GM21360 (cell line): ENCODE measurements around the gene TNXB.
"Not testable (repeated sequence)": the region's sequence is repeated elsewhere in the genome, so short reads cannot be mapped to it uniquely, and the experiment has no call there.

Experiments used
- ATAC-seq: cut with Tn5 transposase; IDR thresholded peaks from one replicate; pipeline ENCODE4 v1.9.1; 2021; ENCODE audit warnings: mild to moderate bottlenecking, moderate library complexity; ENCODE audit not compliant: unreplicated experiment

The TNXB gene

DNA sequence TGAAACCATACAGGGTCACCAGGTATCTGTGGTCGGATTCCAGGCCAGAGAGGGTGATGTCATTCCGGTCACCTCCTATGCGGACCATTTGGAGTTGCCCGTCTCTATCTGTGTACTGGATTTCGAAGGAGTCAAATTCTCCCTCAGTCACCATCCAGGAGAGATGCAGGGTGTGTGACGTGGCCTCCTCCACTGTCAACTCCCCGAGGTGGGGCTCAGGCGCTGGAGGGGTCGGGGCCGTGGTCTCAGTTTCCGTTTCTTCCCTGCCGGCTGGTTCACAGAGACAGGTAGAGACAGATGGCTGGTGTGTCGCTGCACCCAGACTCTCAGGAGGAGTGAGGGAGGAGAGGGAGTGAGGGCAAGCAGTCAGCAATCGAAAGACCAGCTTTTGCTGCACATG, 40.3 kb downstream of the TNXB start:
- no peak for ATAC-seq

DNA sequence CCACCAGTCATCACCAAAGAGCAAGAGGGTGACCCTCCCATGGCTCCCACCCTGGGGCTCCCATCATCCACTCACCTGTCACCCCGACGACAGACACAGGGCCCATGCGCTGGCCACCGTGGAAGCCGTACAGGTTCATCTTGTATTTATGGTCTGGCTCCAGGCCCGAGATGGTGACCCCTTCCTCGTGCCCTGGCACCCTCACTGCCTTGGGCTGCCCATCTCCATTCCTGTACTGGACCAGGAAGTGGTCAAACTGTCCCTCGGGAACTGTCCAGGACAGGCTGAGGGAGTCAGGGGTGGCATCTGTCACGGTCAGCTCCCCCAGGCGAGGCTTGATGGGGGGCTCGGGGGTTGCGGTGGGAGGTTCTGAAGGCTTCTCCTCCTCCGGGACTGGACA, 40.8 kb downstream of the TNXB start:
- not testable (repeated sequence) for ATAC-seq

DNA sequence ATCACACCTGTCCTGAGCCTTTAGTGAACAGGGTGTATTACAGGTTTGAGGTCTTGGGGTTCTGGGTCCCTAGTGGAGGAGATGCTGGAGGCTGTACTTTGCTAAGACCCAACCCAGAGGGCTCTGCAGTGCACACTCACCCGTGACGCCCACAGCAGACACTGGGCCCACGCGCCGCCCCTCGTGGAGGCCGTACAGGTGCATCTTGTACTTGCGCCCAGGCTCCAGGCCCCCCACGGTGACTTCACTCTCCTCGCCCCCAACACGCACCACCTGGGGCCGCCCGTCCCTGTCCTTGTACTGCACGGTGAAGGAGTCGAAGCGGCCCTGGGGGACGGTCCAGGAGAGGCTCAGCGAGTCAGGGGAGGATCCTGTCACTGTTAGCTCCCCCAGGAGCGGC, 41.6 kb downstream of the TNXB start:
- ATAC-seq: not testable (repeated sequence)

DNA sequence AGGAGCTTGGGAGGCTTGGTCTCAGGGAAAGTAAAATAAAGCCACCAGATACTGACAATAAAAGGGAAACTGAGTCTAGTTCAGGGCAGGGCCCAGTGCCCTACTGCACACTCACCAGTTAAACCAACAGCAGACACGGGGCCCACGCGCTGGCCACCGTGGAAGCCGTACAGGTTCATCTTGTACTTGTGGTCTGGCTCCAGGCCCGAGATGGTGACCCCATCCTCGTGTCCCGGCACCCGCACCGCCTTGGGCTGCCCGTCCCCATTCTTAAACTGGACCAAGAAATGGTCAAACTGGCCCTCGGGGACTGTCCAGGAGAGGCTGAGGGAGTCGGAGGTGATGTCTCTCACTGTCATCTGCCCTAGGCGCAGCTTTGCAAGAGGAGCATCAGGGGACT, 44.4 kb downstream of the TNXB start:
- ATAC-seq: no peak

DNA sequence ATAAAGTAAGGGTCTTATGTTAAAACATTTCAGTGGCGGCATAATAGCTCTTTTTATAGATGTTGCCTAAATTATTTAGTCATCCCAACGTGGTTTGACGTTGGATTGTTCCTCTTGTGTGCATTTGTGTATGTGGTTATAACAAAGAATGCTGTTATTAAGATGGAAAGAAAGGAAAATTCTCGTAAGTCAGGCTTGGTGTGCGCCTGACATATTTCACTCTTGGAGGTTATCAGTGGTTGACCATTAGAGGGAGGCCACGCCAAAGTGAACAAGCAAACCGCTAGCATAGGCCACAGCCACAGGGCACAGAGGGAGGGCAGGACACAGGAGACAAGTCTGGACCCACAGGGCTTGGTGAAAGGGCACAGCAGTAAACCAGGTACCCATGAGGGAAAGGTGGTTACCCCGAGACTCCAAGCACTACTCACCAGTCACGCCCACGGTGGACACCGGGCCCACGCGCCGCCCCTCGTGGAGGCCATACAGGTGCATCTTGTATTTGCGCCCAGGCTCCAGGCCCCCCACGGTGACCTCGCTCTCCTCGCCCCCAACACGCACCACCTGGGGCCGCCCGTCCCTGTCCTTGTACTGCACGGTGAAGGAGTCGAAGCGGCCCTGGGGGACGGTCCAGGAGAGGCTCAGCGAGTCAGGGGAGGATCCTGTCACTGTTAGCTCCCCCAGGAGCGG, 48.0 kb downstream of the TNXB start:
- no peak for ATAC-seq

DNA sequence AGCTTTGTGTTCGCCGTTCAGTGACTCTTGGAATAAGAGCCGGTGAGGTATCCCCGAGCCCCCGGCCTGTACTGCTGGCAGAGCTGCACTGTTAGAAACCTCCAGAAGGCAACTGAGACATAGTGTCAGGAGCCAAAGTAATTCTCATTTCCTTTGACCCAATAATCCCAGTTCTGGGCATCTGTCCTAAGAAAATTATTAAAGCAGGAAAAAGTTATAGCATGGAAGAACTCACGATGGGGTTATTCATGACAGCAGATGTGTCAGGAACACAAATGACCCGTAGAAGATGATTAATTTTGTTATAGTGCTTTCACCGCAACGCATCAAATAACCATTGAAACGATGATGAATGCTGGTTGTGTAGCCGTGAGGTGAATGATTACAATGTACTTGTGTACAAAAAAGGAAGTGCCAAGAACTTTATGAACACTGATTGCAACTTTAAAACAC, 50.6 kb downstream of the TNXB start:
- no peak for ATAC-seq

DNA sequence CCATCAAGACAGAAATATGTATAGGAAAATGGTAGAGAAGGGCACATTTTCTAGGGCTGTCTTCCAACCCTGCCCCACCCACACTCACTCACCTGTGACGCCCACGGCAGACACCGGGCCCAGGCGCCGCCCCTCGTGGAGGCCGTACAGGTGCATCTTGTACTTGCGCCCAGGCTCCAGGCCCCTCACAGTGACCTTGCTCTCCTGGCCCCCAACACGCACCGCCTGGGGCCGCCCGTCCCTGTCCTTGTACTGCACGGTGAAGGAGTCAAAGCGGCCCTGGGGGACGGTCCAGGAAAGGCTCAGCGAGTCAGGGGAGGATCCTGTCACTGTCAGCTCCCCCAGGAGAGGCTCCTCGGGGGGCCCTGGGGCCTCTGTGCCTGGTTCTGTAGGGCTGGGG, 51.2 kb downstream of the TNXB start:
- no peak for ATAC-seq

DNA sequence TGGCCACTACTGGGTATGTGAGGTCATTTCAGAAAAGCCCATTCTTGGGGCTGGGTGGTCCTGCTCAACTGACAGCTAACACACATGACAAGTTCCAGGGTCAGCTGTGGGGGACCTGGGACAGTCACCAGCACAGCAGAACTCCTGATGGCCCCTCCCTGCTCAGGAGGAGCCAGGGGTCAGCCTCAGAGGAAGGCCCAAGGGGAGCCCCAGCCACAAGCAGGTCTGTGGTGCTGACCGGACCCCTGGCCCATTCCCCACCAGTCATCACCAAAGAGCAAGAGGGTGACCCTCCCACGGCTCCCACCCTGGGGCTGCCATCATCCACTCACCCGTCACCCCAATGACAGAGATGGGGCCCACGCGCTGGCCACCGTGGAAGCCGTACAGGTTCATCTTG, 52.9 kb downstream of the TNXB start:
- no peak for ATAC-seq

DNA sequence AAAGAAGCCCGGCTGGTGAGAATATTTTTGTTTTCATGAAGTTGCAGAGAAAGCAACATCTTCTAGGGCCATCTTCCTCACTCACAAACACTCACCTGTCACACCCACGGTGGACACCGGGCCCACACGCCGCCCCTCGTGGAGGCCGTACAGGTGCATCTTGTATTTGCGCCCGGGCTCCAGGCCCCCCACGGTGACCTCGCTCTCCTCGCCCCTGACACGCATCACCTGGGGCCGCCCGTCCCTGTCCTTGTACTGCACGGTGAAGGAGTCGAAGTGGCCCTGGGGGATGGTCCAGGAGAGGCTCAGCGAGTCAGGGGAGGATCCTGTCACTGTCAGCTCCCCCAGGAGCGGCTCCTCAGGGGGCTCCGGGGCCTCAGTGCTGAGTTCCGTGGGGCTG, 53.4 kb downstream of the TNXB start:
- not testable (repeated sequence) for ATAC-seq

DNA sequence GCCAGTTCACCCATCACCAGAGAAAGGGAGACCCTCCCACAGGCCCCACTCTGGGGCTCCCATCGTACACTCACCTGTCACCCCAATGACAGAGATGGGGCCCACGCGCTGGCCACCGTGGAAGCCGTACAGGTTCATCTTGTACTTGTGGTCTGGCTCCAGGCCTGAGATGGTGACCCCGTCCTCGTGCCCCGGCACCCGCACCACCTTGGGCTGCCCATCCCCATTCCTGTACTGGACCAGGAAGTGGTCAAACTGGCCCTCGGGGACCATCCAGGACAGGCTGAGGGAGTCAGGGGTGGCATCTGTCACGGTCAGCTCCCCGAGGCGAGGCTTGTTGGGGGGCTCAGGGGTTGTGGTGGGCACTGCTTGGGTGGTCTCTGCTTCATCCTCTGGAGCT, 55.8 kb downstream of the TNXB start:
- not testable (repeated sequence) for ATAC-seq

DNA sequence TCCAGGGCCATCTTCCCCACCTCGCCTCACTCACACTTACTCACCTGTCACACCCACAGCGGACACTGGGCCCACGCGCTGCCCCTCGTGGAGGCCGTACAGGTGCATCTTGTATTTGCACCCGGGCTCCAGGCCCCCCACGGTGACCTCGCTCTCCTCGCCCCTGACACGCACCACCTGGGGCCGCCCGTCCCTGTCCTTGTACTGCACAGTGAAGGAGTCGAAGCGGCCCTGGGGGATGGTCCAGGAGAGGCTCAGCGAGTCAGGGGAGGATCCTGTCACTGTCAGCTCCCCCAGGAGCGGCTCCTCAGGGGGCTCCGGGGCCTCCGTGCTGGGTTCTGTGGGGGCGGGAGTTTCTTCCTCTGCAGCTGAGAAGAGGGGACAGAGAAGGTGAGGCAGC, 56.5 kb downstream of the TNXB start:
- not testable (repeated sequence) for ATAC-seq

DNA sequence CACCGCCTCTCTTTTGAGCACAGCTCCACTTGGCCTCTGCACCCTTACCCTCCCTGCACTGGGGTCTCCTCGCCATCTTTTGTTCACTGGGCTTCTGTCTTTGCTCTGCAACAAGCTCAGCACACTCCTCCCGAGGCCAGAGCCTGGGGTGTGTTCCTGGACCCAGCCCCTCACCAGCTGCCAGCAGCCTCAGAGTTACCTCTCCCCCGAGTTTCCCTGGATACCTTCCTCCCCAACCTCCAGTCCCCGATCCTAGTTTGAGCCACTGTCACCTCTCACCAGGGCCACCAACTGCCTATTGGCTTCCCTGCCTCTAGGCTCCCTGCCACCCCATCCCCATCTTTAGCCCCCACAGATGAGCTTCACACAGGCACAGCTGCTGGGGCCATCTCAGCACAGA, 58.6 kb downstream of the TNXB start:
- ATAC-seq: no peak

DNA sequence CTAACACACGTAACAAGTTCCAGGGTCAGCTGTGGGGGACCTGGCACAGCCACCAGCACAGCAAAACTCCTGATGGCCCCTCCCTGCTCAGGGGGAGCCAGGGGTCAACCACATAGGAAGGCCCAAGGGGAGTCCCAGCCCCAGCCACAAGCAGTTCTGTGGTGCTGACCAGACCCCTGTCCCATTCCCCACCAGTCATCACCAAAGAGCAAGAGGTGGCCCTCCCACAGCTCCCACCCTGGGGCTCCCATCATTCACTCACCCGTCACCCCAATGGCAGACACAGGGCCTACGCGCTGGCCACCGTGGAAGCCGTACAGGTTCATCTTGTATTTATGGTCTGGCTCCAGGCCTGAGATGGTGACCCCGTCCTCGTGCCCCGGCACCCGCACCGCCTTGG, 59.4 kb downstream of the TNXB start:
- ATAC-seq: not testable (repeated sequence)

DNA sequence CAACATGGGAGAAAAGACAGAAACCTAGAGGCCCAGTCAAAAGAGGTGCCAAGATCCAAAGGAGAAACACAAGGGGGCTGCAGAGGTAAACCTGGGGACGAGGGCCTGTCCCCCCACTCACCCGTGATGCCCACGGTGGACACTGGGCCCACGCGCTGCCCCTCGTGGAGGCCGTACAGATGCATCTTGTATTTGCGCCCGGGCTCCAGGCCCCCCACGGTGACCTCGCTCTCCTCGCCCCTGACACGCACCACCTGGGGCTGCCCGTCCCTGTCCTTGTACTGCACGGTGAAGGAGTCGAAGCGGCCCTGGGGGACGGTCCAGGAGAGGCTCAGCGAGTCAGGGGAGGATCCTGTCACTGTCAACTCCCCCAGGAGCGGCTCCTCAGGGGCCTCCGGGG, 60.0 kb downstream of the TNXB start:
- ATAC-seq: not testable (repeated sequence)

DNA sequence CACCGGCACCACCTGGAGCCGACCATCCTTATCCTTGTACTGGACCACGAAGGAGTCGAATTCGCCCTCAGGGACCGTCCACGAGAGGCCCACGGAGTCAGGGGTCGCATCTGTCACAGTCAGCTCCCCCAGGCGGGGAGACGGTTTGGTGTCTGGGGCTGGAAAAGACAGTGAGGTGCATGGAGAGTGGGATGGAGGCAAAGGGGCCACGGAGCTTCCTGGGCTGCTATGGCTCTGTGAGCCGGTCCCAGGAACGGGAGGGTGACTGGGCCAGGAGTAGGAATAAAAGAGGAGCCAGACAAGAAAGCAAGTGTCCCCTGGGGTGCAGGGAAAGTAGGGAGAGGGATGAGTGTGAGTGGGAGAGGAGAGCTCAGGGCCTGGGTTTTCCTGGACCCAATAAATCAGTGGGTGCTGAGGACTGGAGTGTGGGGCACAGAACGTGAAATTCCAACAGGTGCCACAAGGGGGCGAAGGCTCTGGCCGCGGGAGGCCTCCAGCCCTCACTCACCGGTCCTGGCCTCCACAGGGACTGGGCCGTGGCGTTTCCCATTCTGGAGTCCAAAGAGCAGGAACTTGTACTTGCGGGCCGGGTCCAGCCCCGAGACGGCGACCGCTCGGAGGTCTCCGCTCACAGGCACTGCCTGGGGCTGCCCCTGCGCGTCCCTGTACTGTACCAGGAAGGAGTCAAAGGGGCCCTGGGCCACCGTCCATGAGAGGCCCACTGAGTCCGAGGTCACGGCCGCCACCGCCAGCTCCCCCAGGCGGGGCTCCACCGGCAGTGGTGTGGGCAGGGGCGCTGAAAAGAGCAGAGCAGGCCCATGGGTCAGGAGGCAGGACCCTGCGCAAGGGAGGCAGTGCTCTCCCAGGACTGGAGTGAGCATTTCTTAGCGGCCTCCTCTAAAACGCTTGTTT, 61.0 kb downstream of the TNXB start:
- no peak for ATAC-seq

DNA sequence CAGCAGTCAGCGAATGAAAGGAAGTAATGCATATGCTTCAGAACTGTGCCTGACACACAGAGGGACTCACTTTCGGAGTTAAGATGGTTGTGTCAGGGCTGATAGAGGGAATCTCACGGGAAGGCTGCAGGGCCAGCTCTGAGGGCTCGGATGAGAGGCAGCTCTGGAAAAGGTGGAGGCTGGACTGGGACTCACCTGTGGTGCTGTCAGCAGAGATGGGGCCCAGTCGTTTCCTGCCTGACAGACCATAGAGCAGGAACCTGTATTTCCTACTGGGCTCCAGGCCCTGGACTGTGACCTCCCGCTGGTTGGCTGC, 61.6 kb downstream of the TNXB start:
- ATAC-seq: no peak

DNA sequence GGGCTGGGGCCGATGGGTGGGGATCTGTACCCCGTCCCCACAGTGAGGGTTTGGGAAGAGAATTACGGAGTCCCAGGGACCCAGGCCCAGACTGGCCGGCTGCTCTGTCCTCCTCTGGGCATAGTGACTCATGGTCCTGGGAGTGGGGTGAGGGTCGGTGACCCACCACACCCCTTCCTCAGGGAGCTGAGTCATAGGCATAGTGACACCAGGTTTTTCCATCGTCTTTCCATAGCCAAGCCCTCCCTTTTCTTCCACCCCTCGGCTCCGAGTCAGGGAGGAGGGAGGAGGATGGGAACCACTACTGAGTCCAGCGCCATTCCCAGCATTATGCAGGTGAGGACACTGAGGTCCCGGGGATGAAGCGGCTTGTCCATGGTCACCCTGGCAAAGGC, 62.1 kb downstream of the TNXB start:
- no peak for ATAC-seq

DNA sequence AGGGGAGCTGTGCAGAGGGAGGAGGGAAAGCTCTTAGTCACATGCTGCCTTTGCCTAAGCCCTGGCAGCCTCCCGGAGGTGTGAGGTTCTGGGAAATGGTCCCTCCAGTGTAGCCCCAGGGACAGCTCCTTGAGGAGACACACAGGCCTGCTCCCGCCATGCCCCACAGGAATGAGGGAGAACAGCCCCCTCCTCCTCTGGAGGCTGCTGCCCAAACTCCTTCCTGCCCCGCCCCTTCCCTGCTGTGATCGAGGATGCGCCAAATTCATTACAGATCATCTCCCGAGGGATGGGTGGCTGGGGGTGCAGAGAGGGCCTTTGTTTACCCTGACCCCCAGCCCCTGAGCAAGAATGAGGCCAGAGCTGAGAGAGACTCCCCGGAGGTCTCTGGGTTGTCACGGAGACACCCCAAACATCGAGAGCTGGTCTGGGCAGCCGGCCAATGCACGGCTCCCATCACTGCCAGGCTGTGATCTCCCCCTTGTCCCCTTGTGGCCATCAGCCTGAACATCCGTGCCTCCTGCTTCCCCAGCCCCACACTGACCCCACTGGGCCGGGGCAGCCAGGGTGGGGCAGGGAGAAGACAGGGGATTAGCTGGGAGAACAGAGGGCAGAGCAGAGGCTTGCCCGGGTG, 62.6 kb downstream of the TNXB start:
- ATAC-seq: no peak

DNA sequence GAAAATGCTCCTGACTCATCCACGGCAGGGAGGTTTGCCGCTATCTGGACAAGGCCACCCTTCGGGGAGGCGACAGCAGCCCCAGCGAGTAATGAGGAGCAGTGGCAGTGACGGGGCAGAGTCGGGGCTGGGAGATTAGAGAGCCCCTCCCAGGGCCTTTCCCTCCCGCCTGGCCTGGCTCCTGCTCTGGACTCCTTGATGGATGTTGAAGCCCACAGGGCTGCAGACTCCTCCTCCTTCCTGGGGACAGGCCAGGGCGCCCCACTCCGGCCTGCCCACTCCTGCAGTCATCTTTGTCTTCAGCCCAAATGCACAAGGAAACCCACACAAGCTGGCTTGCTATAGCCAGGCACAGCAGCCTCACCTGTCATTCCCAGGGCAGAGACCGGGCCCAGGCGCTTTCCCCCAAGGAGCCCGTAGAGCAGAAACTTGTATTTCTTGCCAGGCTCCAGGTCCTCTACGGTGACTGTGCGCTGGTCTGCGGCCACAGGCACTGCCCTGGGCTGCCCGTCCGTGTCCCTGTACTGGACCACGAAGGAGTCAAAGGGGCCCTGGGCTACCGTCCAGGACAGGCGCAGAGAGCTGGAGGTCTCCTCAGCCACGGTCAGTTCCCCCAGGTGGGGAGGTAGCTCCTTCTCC, 63.2 kb downstream of the TNXB start:
- ATAC-seq: no peak

DNA sequence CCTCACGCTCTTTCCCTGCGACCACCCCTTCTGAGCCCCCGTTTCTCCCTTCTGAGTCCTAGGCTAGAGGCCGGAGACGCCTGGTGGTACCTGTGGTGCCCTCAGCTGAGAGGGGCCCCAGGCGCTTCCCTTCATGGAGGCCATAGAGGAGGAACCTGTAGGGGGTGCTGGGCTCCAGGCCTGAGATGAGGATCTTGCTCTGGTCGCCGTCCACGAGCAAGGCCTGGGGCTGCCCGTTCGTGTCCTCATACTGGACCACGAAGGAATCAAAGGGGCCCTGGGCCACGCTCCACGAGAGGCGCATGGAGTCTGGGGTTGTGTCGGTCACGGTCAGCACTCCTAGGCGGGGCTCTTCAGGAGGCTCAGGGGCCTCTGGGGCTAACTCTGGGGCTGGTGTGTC, 64.2 kb downstream of the TNXB start:
- ATAC-seq: not testable (repeated sequence)

DNA sequence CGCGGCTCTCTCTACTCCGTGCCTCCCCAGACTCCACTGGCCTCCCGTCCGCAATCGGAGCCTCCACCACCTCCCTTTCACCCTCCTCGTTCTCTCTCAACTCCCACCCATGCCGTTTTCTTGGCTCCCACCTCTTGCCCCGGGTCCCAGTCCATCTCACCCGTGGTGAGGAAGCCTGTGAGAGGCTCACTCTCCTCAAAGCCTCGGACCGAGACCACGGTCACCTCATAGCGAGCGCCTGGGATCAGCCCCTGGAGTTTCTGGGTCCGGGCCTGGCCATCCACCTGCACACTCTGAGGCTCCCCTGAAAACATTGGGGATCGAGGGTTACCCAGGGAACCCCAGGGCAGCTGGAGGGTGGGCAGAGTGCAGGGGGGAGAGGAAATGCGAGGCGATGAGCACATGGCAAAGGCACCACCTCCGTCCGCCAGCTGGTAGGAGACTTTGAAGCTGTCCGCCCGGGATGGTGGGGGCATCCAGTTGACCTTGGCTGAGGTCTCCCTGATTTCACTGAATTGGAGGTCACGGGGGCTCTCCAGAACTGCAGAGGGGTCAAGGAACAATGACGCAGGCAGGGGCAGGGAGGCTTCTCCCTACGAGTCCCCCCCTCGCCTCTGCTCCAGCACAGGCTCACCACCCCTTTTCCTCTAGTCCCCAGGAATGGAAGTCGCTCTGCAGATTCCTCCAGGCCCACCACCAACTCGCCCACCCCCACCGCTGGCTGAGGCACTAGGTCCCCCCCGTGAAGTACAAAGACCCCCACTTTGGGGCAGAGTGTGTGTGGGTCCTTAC, 65.4 kb downstream of the TNXB start:
- ATAC-seq: not testable (repeated sequence)
